RWPE1 (cell line): ENCODE measurements around the gene BBS5.

ENCODE experiments used
- CTCF ChIA-PET: fragments of 350-600 bp; sonication (Branson Sonifier 250); formaldehyde crosslinking; extraction: SDS; loops from one replicate; lab custom pipeline; 2021; lab: Yijun Ruan, JAX
- POLR2A ChIA-PET: fragments of 400-600 bp; formaldehyde crosslinking; extraction: SDS; loops from one replicate; lab custom pipeline; 2020; ENCODE audit warnings: antibody characterized with exemption; ENCODE audit not compliant: low non-redundant PET; lab: Yijun Ruan, JAX
- DNase-seq: peaks from one replicate; pipeline ENCODE4 v3.0.0; 2012; ENCODE audit warnings: low spot score
- H3K27ac ChIP-seq: fragments of 450-650 bp; 2 replicates; pipeline ENCODE4 v1.5.1; 2017
- TF ChIP-seq, protein P1 (sequence below): fragments of 450-650 bp; conservative IDR thresholded peaks from 2 replicates; pipeline ENCODE4 v1.5.1; 2017; ENCODE audit warnings: low read depth, mild to moderate bottlenecking

The BBS5 gene

GRCh38 chr2:169480079-169480465 lies 778 bp downstream of the BBS5 start:
- POLR2A ChIA-PET = no interaction called here
- DNase-seq = peak; percentile 2
- CTCF ChIA-PET = interaction anchor here (0.7 to 1.4 kb wide), 4 partner anchors 9 to 448 kb away, joined by 3 read pairs; no protein-coding TSS in a partner anchor
- H3K27ac ChIP-seq = peak overlapping the region; percentile 68
- TF ChIP-seq, protein P1, sequence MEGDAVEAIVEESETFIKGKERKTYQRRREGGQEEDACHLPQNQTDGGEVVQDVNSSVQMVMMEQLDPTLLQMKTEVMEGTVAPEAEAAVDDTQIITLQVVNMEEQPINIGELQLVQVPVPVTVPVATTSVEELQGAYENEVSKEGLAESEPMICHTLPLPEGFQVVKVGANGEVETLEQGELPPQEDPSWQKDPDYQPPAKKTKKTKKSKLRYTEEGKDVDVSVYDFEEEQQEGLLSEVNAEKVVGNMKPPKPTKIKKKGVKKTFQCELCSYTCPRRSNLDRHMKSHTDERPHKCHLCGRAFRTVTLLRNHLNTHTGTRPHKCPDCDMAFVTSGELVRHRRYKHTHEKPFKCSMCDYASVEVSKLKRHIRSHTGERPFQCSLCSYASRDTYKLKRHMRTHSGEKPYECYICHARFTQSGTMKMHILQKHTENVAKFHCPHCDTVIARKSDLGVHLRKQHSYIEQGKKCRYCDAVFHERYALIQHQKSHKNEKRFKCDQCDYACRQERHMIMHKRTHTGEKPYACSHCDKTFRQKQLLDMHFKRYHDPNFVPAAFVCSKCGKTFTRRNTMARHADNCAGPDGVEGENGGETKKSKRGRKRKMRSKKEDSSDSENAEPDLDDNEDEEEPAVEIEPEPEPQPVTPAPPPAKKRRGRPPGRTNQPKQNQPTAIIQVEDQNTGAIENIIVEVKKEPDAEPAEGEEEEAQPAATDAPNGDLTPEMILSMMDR = no peak

DNA sequence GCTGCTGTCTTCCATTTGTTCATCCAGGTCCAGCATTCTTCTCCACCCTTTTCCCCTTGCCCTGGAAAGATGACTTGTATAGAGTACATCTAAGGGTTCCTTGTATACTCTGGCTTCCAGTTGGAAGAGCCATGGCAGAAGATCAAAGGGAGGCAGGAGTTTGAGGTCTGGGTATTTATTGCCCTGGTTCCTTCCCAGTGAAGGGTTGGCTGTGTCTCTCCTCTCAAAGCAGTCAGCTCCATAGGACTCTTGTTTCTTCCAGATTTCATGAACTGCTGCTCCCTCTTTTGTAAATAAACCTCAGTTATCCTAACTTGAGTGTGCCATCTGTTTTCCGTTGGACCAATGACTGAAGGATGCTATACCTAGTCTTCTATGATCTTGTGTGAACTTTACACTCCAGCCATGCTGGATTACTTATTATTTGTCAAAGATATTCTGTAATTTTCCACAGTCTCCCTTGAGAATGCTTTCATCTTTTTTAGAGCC lies 6.4 kb downstream of the BBS5 start:
- POLR2A ChIA-PET = no interaction called here

GRCh38 chr2:169486487-169486886 lies 7.2 kb downstream of the BBS5 start:
- no peak overlapping the region for H3K27ac ChIP-seq
- DNase-seq = no peak
- POLR2A ChIA-PET = no interaction called here
- TF ChIP-seq, protein P1 = no peak
- CTCF ChIA-PET = no interaction called here

More for the DNA sequence above, 6.4 kb downstream of the BBS5 start:
- H3K27ac ChIP-seq = no peak overlapping the region
- TF ChIP-seq, protein P1 = no peak
- no peak for DNase-seq
- CTCF ChIA-PET = no interaction called here

GRCh38 chr2:169490834-169491233 lies 11.5 kb downstream of the BBS5 start:
- TF ChIP-seq, protein P1 = no peak
- DNase-seq = no peak
- CTCF ChIA-PET = no interaction called here
- POLR2A ChIA-PET = no interaction called here
- no peak overlapping the region for H3K27ac ChIP-seq

GRCh38 chr2:169491378-169491777 lies 12.1 kb downstream of the BBS5 start:
- POLR2A ChIA-PET = no interaction called here
- TF ChIP-seq, protein P1 = no peak
- no peak for DNase-seq
- CTCF ChIA-PET = no interaction called here
- H3K27ac ChIP-seq = no peak overlapping the region

GRCh38 chr2:169493360-169493759 lies 14.1 kb downstream of the BBS5 start:
- no peak overlapping the region for H3K27ac ChIP-seq
- no peak for DNase-seq
- ChIA-PET CTCF (no interaction called here), POLR2A (no interaction called here)
- TF ChIP-seq, protein P1 = no peak
